BJ (cell line): Measurements from ENCODE around the gene HMMR. TPM values are rescaled to one million over a fixed set of nuclear protein-coding genes. Genes with fewer than 3 reads are reported as not detected.
A peak's percentile ranks its signal among the peaks of the same experiment; 100 is the strongest.

Source experiments
- CTCF ChIA-PET: fragments of 350-600 bp; formaldehyde crosslinking; extraction: SDS; loops from one replicate; lab custom pipeline; 2021; ENCODE audit warnings: antibody characterized with exemption, inconsistent platforms; lab: Yijun Ruan, JAX
- POLR2A ChIA-PET: fragments of 300-600 bp; sonication (Branson Sonifier 250); formaldehyde crosslinking; extraction: SDS; loops from one replicate; lab custom pipeline; 2021; ENCODE audit warnings: antibody characterized with exemption; lab: Charles Lee
- DNase-seq: peaks from one replicate; pipeline ENCODE4 v3.0.0-alpha.2; 2011; ENCODE audit warnings: low read depth
- H3K27me3 ChIP-seq: 2 replicates; pipeline ENCODE4 v1.6.0; 2011; ENCODE audit warnings: low read length; ENCODE audit not compliant: control insufficient read depth, insufficient read depth
- H3K36me3 ChIP-seq: 2 replicates; pipeline ENCODE4 v1.5.1; 2011; ENCODE audit warnings: low read length; ENCODE audit not compliant: control insufficient read depth, insufficient read depth
- H3K4me3 ChIP-seq: 2 replicates; pipeline ENCODE4 v1.5.1; 2011; ENCODE audit warnings: low read depth, mild to moderate bottlenecking, control low read depth, low read length
- polyA plus RNA-seq: library from polyadenylated mRNA; depleted of rRNA; stranded (reverse); fragments of >200 nt; gene quantifications from 2 replicates; pipeline ENCODE4 v1.2.3, GENCODE V29; 2011
- TF ChIP-seq, protein P1 (sequence below): IDR thresholded peaks from 2 replicates; pipeline ENCODE4 v1.5.1; 2011; ENCODE audit warnings: low read depth, mild to moderate bottlenecking, control low read depth, inconsistent platforms, low read length, moderate library complexity; ENCODE audit not compliant: insufficient read depth

Gene HMMR
- polyA plus RNA-seq, 1 experiment, result 5.4 TPM

DNA sequence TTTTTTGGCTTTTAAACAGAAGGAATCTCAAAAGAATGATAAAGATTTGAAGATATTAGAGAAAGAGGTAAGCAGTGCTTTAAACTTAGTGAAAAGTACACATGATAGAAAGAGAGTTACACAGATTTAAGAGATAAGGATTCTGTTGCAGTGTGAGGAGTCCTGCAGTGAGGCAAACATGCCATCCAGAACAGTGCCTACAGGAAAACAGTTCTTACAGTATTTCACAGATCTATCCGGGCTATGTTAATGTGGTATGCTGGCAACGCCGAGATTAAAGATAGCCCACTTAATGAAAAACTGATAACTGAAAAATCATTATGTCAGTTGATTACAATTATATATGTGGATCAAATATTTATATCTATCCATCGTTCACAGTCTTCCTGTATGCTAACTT is 7.2 kb downstream of the HMMR start:
- POLR2A ChIA-PET, result no interaction called here
- no peak for DNase-seq
- TF ChIP-seq, protein P1, sequence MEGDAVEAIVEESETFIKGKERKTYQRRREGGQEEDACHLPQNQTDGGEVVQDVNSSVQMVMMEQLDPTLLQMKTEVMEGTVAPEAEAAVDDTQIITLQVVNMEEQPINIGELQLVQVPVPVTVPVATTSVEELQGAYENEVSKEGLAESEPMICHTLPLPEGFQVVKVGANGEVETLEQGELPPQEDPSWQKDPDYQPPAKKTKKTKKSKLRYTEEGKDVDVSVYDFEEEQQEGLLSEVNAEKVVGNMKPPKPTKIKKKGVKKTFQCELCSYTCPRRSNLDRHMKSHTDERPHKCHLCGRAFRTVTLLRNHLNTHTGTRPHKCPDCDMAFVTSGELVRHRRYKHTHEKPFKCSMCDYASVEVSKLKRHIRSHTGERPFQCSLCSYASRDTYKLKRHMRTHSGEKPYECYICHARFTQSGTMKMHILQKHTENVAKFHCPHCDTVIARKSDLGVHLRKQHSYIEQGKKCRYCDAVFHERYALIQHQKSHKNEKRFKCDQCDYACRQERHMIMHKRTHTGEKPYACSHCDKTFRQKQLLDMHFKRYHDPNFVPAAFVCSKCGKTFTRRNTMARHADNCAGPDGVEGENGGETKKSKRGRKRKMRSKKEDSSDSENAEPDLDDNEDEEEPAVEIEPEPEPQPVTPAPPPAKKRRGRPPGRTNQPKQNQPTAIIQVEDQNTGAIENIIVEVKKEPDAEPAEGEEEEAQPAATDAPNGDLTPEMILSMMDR, result no peak
- CTCF ChIA-PET, result no interaction called here
- Histone ChIP-seq H3K4me3 (no peak overlapping the region), H3K27me3 (no peaks in the 10 kb centered on the region), H3K36me3 (no peaks in the 10 kb centered on the region)

DNA sequence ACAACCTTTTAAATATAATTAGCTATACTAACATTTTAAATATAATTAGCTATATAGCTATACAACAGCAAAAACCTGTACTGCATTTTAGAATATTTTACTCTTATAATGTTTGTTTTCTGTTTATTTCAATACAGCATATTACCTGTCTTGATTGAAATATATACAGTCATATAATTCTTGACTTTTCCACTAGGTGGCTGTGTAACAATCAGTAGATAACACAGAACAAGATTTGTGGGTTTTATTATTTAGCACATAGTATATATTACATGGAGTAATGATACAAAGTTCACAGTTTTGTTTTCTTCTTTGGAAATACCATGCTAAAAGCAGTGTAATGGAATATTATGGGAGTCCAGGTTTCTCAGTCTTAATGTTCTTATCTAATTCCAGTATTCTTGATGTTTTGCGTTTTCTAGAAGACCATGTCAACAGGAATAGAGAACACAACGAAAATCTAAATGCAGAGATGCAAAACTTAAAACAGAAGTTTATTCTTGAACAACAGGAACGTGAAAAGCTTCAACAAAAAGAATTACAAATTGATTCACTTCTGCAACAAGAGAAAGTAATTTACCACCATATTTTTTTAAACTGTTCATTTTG is 13.3 kb downstream of the HMMR start:
- Histone ChIP-seq H3K4me3 (no peak overlapping the region), H3K36me3 (no peaks in the 10 kb centered on the region), H3K27me3 (no peaks in the 10 kb centered on the region)
- DNase-seq, result no peak
- TF ChIP-seq, protein P1, result peak; percentile 42; the same call in 1 of the 2 replicates
- CTCF ChIA-PET, result interaction anchor here (0.8 to 2.1 kb wide), 10 partner anchors 9 to 35 kb away, joined by 3 to 12 read pairs (median 6); partner anchors contain the start of genes HMMR, MAT2B and NUDCD2
- POLR2A ChIA-PET, result no interaction called here

- ChIA-PET POLR2A (no interaction called here), CTCF (interaction anchor here (0.7 to 1.4 kb wide), 3 partner anchors 9 to 30 kb away, joined by 3 read pairs; partner anchors contain the start of gene MAT2B)
- Histone ChIP-seq H3K4me3 (no peak overlapping the region), H3K36me3 (no peaks in the 10 kb centered on the region), H3K27me3 (no peaks in the 10 kb centered on the region)
- DNase-seq, result no peak
- TF ChIP-seq, protein P1, result no peak
These were observed 15.0 kb downstream of the HMMR start for GRCh38 chr5:163475411-163475810.

GRCh38 chr5:163478126-163478981 is 17.9 kb downstream of the HMMR start:
- Histone ChIP-seq H3K27me3 (no peaks in the 10 kb centered on the region), H3K36me3 (no peaks in the 10 kb centered on the region), H3K4me3 (no peak overlapping the region)
- TF ChIP-seq, protein P1, result no peak
- ChIA-PET CTCF (interaction anchor here (1.0 kb wide), 1 partner anchor 11 kb away, joined by 3 read pairs; no protein-coding TSS in a partner anchor), POLR2A (no interaction called here)
- no peak for DNase-seq

DNA sequence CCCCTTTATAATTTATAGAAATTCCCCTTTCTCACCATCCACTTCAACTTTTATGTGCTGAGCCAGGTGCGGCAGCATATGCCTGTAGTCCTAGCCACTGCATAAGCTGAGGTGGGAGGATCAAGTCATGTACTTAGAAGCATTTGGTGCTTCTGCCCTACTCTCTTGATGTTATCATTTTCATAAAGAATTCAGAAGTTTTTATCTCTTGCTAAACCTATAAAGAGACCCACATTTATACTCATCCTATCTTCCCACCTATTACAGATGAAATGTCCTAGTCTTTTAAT is 18.5 kb downstream of the HMMR start:
- POLR2A ChIA-PET, result no interaction called here
- TF ChIP-seq, protein P1, result no peak
- Histone ChIP-seq H3K36me3 (no peaks in the 10 kb centered on the region), H3K27me3 (no peaks in the 10 kb centered on the region), H3K4me3 (no peak overlapping the region)
- CTCF ChIA-PET, result no interaction called here
- no peak for DNase-seq
